Measurements from ENCODE around the gene NME9.

NME9 gene

GRCh38 chr3:138361561-138361971 is 31.9 kb upstream of the NME9 start:
- DNase-seq (ENCODE audit: low read depth): no peak

- no peak for DNase-seq (ENCODE audit: low read depth)
Measured at GRCh38 chr3:138360869-138361525, 31.3 kb upstream of the NME9 start.

- no peak for DNase-seq (ENCODE audit: low read depth)
Measured at GRCh38 chr3:138359919-138360868, 30.5 kb upstream of the NME9 start.

GRCh38 chr3:138359148-138359918 is 29.7 kb upstream of the NME9 start:
- DNase-seq (ENCODE audit: low read depth): no peak

GRCh38 chr3:138356730-138357405 is 27.2 kb upstream of the NME9 start:
- no peak for DNase-seq (ENCODE audit: low read depth)

GRCh38 chr3:138355071-138355470 is 25.4 kb upstream of the NME9 start:
- DNase-seq (ENCODE audit: low read depth): no peak

GRCh38 chr3:138354376-138354775 is 24.7 kb upstream of the NME9 start:
- no peak for DNase-seq (ENCODE audit: low read depth)

- no peak for DNase-seq (ENCODE audit: low read depth)
Measured at GRCh38 chr3:138351916-138352550, 22.4 kb upstream of the NME9 start.

- DNase-seq (ENCODE audit: low read depth): no peak
Measured at GRCh38 chr3:138351151-138351550, 21.5 kb upstream of the NME9 start.

- DNase-seq (ENCODE audit: low read depth): no peak
Measured at GRCh38 chr3:138349926-138350665, 20.4 kb upstream of the NME9 start.

GRCh38 chr3:138348754-138349739 is 19.4 kb upstream of the NME9 start:
- DNase-seq (ENCODE audit: low read depth): no peak

- DNase-seq (ENCODE audit: low read depth): peak; percentile 54
Measured at GRCh38 chr3:138347960-138348753, 18.5 kb upstream of the NME9 start, which contains the start of gene MRAS. TSS of gene MRAS (plus strand) at chr3:138348579. CDS start at chr3:138372884, 24,305 bp downstream.

- DNase-seq (ENCODE audit: low read depth): no peak
Measured at GRCh38 chr3:138344754-138345153, 15.1 kb upstream of the NME9 start.

- no peak for DNase-seq (ENCODE audit: low read depth)
Measured at GRCh38 chr3:138340511-138340910, 10.9 kb upstream of the NME9 start.

GRCh38 chr3:138338811-138339210 is 9.2 kb upstream of the NME9 start:
- no peak for DNase-seq (ENCODE audit: low read depth)

GRCh38 chr3:138338244-138338643 is 8.6 kb upstream of the NME9 start:
- no peak for DNase-seq (ENCODE audit: low read depth)

GRCh38 chr3:138336454-138336999 is 6.9 kb upstream of the NME9 start:
- DNase-seq (ENCODE audit: low read depth): no peak

- DNase-seq (ENCODE audit: low read depth): no peak
Measured at GRCh38 chr3:138334608-138335007, 5.0 kb upstream of the NME9 start.
